GM18861 (cell line): ENCODE measurements around the gene GRB10.
"Not testable (repeated sequence)": the region's sequence is repeated elsewhere in the genome, so short reads cannot be mapped to it uniquely, and the experiment has no call there.

Source experiments
- ATAC-seq: cut with Tn5 transposase; IDR thresholded peaks from one replicate; pipeline ENCODE4 v1.9.1; 2021; ENCODE audit not compliant: unreplicated experiment

Gene GRB10

GRCh38 chr7:50779427-50779826, 3.3 kb downstream of the GRB10 start:
- no peak for ATAC-seq

- no peak for ATAC-seq
These were observed 4.5 kb downstream of the GRB10 start for GRCh38 chr7:50778189-50778588.

DNA sequence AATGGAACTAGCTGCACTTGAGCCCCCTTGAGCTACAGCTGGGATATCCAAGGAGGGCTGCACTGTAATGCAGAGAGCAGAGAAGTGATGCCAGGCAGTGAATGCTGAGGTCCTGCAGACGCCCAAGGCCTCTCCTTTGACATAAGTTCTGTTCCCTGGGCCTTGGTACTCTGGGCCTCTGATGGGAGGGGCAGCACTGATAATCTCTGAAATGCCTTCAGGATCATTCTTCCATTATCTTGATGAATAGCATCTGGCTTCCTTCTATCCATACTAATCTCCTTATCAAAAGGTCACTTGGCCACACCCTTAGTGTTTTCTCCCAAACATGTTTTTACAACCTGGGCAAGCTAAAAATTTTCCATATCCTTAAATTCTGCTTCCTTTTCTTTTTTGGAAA, 6.9 kb downstream of the GRB10 start:
- ATAC-seq = no peak

DNA sequence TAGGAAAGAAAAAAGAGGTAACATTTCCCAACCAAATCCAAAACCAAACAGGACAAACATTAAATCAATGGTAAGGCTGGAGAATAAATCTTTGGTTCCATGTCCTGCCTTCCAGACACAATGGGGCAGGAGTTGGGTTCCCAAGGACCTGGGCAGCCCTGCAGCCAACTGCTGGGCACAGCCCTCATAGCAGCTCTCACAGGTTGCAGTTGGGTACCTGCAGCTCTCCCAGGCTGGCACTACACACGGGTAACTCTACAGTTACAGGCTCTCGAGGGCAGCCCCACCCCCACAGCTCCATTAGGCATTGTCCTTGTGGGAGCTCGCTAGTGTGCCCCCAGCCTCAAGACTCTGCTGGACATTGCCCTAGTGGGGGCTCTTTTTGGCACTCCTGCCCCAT, 7.5 kb downstream of the GRB10 start:
- ATAC-seq = no peak

DNA sequence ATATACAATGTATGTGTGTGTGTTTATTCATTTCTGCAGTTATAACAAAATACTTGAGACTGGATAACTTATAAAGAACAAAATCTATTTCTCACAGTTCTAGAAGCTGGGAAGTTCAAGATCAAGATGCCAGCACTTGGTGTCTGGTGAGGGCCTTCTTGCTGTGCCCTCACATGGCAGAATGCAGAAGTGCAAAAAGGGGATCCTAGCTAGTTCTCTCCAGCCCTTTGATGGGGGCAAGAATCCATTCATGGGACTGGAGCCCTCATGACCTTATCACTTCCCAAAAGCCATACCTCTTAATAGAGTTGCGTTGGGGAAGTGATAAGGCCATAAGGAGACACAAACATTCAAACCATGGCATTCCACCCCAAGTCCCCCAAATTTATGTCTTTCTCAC, 8.4 kb downstream of the GRB10 start:
- ATAC-seq = no peak

DNA sequence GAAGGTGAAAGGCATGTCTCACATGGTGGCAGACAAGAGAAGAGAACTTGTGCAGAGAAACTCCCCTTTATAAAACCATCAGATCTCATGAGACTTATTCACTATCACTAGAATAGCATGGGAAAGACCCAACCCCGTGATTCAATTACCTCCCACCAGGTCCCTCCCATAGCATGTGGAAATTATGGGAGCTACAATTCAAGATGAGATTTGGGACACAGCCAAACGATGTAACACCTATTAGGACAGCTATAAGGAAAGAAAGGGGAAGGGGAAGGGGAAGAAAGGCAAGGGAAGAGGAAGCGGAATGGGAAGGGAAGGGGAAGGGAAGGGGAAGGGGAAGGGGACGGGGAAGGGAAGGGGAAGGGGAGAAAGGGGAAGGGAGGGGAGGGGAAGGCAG, 9.6 kb downstream of the GRB10 start:
- ATAC-seq = not testable (repeated sequence)

DNA sequence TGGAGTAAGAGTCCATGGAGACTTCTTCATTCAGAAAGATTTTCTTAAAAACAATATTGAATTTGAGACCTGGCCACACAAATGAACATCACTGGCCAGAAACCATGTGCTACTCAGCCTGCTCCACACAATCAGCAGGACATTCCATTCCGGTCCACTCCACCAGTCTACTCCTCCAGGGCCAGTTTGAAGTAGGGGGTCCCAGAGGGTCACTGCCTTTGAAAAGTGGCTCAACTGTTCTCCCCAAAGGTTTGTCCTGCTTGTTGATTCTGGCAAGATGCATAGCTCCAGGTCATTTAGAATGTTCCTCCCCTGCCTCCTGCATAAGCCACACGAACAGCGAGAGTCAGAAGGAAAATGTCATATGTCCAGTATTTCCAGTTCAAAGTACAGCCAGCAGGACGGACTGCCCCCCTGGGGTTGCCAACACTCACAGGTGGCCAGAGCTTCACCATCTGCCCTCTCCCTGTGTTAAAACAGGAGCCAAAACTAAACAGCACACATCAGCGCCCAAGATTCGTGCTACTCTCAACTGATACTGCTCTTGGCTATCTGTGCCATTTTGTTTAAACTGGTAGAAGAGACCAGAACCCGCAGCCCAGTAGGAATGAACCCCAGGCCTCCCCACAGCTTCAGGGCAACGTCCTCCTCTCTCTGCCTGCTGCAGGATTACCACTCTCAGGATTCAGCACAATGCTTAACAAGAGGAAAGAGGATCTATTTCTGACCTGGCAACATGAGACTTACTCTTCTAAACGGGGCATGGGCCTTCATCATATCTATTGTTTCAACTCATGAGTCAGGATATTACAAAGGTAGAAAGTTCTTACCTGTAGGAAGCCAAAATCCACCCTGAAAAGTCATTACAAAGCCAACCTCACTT, 11.3 kb downstream of the GRB10 start:
- ATAC-seq = no peak

DNA sequence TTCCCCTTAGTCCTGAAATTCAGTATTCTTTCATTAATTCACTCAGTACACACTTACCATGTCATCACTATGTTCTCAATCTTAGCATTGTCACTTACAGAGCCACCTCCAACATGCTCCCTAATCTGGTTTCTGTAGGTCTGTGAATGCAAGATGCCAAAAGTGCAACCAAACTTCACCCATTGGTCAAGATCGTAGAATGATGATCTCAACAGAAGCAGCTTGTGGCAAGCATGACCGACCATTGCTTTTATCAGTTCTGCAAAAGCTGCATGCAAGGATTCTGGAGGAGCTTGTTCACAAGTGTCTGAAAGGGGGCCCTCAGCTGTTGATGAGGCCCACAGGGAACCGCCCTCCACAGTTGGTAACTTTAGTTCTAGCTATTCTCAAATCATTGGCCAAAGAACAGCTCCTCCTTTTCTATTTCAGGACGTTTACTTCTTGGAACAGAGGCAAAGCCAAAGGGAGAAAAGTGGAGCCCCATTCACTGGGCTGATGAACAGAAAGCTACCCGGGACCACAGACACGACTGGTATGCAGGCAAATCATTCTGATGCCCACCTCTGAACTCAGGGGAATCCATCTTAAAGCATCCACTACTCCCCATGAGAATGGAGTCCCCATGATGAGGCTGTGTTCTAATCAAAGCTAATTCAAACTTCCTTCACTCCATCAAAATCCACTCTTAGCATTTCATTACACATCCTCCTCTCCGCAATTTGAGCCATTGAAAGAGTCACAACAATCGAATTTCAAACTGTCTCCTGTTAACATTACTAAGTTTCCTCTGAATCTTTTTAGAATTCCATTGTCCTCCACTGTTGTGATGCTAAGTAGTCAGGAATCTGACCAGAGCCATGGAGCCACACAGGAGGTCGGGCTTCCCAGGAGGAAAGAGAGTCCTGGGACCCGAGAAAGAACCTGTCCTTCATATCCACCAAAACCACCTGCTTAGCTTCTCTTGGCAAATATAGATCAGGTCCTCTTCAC, 13.9 kb downstream of the GRB10 start:
- ATAC-seq = no peak

- ATAC-seq = no peak
These were observed 15.9 kb downstream of the GRB10 start for GRCh38 chr7:50766849-50767207.

GRCh38 chr7:50766106-50766848, 16.4 kb downstream of the GRB10 start:
- ATAC-seq = no peak

DNA sequence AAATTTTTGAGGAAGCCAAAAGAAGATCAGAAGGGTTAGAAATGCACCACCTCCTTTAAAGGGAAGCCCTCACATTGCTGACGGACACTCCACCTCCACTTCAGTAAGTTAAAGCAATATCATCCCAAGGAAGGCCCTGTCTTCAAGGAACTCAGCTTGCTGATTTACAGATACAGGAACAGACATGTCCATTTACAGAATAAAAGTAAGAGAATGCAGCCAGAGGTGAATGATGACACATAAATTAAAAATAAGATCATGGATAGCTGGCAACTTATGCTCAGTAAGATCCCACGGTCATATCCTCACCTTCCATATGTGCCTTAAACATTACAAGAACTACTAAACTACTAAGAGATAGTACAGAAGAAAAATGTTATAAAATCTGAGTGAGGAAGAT, 20.4 kb downstream of the GRB10 start:
- ATAC-seq = no peak

- ATAC-seq = no peak
These were observed 21.0 kb downstream of the GRB10 start for GRCh38 chr7:50761713-50762112.

GRCh38 chr7:50757703-50758390, 24.8 kb downstream of the GRB10 start:
- ATAC-seq = no peak

DNA sequence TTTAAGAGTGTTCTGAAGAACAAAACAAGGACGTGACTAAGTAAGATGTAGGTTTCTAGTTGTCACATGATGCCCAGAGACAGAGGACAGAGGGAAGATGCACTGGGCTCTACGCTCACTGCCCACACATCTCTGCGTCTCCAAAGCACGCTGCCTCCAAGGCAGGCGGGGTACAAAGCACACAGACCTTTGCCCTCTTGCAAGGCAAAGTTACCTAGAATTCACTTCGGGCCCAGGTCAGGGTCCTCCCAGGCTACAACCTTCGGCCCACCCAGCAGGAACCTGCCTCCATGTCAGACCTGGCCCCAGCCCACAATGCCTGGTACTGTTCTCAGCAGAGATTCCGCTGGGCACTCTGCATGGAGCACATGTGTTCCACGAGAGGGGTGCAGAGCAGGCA, 26.5 kb downstream of the GRB10 start:
- no peak for ATAC-seq

DNA sequence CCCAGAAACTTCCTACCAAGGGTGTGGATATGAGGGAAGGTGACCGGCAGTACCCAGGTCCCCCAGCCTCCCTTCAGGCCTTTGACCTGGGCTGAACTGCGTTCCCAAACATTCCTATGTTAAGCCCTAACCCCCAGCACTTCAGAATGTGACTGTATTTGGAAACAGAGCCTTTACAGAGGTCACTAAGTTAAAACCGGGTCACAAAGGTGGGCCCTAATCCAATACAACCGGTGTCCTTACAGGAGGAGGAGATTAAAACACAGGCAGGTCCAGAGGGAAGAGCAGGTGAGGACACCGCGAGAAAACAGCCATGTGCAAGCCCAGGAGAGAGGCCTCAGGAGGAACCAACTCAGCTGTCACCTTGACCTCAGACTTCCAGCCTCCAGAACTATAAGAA, 28.0 kb downstream of the GRB10 start:
- no peak for ATAC-seq

DNA sequence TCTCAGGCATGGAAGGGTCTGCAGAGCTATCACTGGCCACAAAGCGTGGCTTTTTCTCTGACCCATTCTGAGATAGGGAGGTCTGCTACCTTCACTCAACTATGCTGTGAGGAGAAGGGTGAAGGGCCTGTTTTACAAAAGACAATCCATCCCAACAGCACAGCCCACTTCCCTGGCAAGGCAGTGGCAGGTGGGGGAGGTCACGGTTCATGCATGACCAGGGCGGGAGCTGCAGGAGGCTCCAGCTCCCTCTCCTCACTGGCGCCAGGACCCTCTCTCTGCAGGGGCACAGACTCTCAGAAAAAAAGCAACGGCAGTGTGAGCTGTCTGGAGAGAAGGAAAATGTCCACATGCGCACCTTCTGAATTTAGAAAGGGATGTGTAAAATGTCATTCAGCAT, 28.5 kb downstream of the GRB10 start:
- no peak for ATAC-seq

- no peak for ATAC-seq
These were observed 30.3 kb downstream of the GRB10 start for GRCh38 chr7:50752422-50752821.

DNA sequence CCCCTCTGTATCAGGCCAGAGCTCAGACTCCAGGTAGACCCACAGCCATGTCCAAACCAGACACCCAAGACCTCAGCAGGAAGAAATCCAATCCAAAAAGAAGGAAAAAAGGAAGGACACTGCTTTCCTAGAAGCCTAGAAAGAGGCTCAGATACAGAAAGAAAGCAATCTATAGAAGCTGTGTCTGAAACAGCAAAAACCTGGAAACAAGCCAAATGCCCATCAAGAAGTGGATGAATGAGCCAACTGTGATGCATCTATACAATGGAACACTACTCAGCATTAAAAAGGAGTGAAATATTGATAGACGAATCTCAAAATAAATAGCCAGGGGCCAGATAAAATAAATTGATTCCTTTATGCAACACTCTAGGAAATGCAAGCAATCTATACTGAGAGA, 31.6 kb downstream of the GRB10 start:
- no peak for ATAC-seq

GRCh38 chr7:50749896-50750295, 32.8 kb downstream of the GRB10 start:
- no peak for ATAC-seq

DNA sequence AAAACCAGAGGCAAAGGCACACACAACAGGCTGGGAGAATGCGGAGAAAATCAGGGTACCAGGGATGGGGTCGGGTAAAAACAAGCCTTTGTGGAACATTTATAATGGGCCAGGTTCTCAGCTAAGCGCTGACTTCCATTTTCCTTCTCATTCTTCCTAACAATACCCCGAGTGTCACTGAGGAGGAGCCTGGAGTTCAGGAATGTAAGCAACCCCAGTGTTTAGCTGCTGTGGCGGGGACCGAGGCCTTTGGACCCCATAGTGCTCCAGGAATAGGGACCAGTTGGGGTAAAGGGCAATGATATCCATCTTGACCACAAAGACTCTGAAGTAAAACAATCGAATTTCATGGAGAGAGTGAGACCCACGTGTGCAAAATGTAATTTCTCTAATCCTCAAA, 34.2 kb downstream of the GRB10 start:
- no peak for ATAC-seq

DNA sequence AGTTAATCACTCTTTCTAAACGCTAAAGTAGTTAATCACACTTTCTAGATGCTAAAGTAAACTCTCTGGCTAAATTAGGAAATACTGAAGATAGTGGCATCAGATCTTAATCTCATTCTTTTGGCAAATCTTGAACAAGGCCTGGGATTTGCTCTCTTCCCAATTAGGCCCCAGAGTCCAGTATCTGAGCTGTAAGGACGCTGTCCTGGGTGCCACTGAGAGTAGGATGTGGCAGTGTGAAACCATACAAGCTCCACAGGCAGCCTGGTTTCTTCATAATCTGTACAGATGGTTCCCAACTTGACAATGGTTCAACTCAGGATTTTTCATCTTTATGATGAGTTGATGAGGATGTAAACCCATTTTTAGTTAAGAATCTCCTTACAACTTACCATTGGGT, 36.9 kb downstream of the GRB10 start:
- ATAC-seq = no peak
